ENCODE measurements around the gene PLA2G2F. TPM values are rescaled to one million over a fixed set of nuclear protein-coding genes. Genes with fewer than 3 reads are reported as not detected.
A peak's percentile ranks its signal among the peaks of the same experiment; 100 is the strongest.

Gene PLA2G2F
- total RNA-seq, 2 experiments from 2014 or later = not detected

- Mint-ChIP-seq H3K4me1 (ENCODE audit: low read depth) (peaks cover 28% of the 10 kb centered on the region), H3K9me3 (peaks cover 12% of the 10 kb centered on the region), H3K27ac (no peak overlapping the region), H3K36me3 (ENCODE audit: low read depth) (peaks cover 2% of the 10 kb centered on the region), H3K4me3 (no peak overlapping the region), H3K27me3 (ENCODE audit: low read depth) (no peaks in the 10 kb centered on the region)
- intact Hi-C loops (cut with micrococcal nuclease) = loop anchor here (10.0 kb wide), 2 partner anchors 718 to 1112 kb away; partner anchors contain the start of gene ECE1
- CTCF ChIA-PET = interaction anchor here (0.9 to 1.2 kb wide), 2 partner anchors 13 to 31 kb away, joined by 4 to 5 read pairs; no protein-coding TSS in a partner anchor
- DNase-seq = no peak
Measured at GRCh38 chr1:20183035-20183434, 43.9 kb downstream of the PLA2G2F start.

GRCh38 chr1:20183616-20184271 lies 44.6 kb downstream of the PLA2G2F start:
- Mint-ChIP-seq H3K27ac (no peak overlapping the region), H3K27me3 (ENCODE audit: low read depth) (no peaks in the 10 kb centered on the region), H3K9me3 (peaks cover 12% of the 10 kb centered on the region), H3K4me3 (no peak overlapping the region), H3K36me3 (ENCODE audit: low read depth) (peaks cover 2% of the 10 kb centered on the region), H3K4me1 (ENCODE audit: low read depth) (peaks cover 36% of the 10 kb centered on the region)
- intact Hi-C loops (cut with micrococcal nuclease) = loop anchor here (2.0 to 10.0 kb wide), 3 partner anchors 473 to 1111 kb away; partner anchors contain the start of gene ECE1
- no peak for DNase-seq
- CTCF ChIA-PET = interaction anchor here (0.6 to 1.2 kb wide), 2 partner anchors 12 to 33 kb away, joined by 3 to 5 read pairs; no protein-coding TSS in a partner anchor

- H3K4me1 Mint-ChIP-seq (ENCODE audit: low read depth) = peaks cover 41% of the 10 kb centered on the region
- peak overlapping the region; percentile 63 for H3K27ac Mint-ChIP-seq
- CTCF ChIA-PET = interaction anchor here (0.6 kb wide), 1 partner anchor 34 kb away, joined by 3 read pairs; no protein-coding TSS in a partner anchor
- intact Hi-C loops (cut with micrococcal nuclease) = loop anchor here (2.0 to 10.0 kb wide), 3 partner anchors 474 to 1110 kb away; partner anchors contain the start of gene ECE1
- DNase-seq = no peak
- H3K4me3 Mint-ChIP-seq = no peak overlapping the region
- H3K36me3 Mint-ChIP-seq (ENCODE audit: low read depth) = peaks cover 2% of the 10 kb centered on the region
- no peaks in the 10 kb centered on the region for H3K27me3 Mint-ChIP-seq (ENCODE audit: low read depth)
- peaks cover 8% of the 10 kb centered on the region for H3K9me3 Mint-ChIP-seq
Measured at GRCh38 chr1:20184481-20184900, 45.4 kb downstream of the PLA2G2F start.

GRCh38 chr1:20184997-20185833 lies 46.1 kb downstream of the PLA2G2F start:
- intact Hi-C loops (cut with micrococcal nuclease) = loop anchor here (1.0 to 10.0 kb wide), 6 partner anchors 64 to 1110 kb away; partner anchors contain the start of genes ECE1 and TMCO4

GRCh38 chr1:20185834-20186782 lies 47.0 kb downstream of the PLA2G2F start, which contains the start of the genes PLA2G2C and UBXN10:
PLA2G2C (minus strand) TSS chr1:20186518; CDS start chr1:20177363, 9,155 bp downstream.
UBXN10 (plus strand) TSS chr1:20186096; CDS start chr1:20190562, 4,466 bp downstream.
- peak; percentile 94 for DNase-seq
- Mint-ChIP-seq H3K27me3 (ENCODE audit: low read depth) (no peaks in the 10 kb centered on the region), H3K27ac (peak within 1 kb of the TSS; percentile 82), H3K4me3 (peak within 1 kb of the TSS; percentile 62), H3K36me3 (ENCODE audit: low read depth) (peaks cover 2% of the 10 kb centered on the region), H3K4me1 (ENCODE audit: low read depth) (peaks cover 41% of the 10 kb centered on the region), H3K9me3 (no peaks in the 10 kb centered on the region)
- CTCF ChIA-PET = interaction anchor here (0.6 to 2.3 kb wide), 2 partner anchors 13 to 21 kb away, joined by 4 to 7 read pairs; no protein-coding TSS in a partner anchor
- intact Hi-C loops (cut with micrococcal nuclease) = loop anchor here (1.0 to 10.0 kb wide), 7 partner anchors 9 to 1109 kb away; partner anchors contain the start of genes ECE1 and TMCO4

More at GRCh38 chr1:20184997-20185833, 46.1 kb downstream of the PLA2G2F start:
- peak overlapping the region; percentile 62 for H3K4me3 Mint-ChIP-seq
- peaks cover under 1% of the 10 kb centered on the region for H3K9me3 Mint-ChIP-seq
- peak; percentile 83 for DNase-seq
- peaks cover 2% of the 10 kb centered on the region for H3K36me3 Mint-ChIP-seq (ENCODE audit: low read depth)
- CTCF ChIA-PET = no interaction called here
- H3K27ac Mint-ChIP-seq = peak overlapping the region; percentile 76
- H3K4me1 Mint-ChIP-seq (ENCODE audit: low read depth) = peaks cover 41% of the 10 kb centered on the region
- no peaks in the 10 kb centered on the region for H3K27me3 Mint-ChIP-seq (ENCODE audit: low read depth)

- DNase-seq = peak; percentile 50
- Mint-ChIP-seq H3K27me3 (ENCODE audit: low read depth) (no peaks in the 10 kb centered on the region), H3K36me3 (ENCODE audit: low read depth) (peaks cover 2% of the 10 kb centered on the region), H3K9me3 (no peaks in the 10 kb centered on the region), H3K4me3 (peak overlapping the region; percentile 62), H3K4me1 (ENCODE audit: low read depth) (peaks cover 41% of the 10 kb centered on the region), H3K27ac (peak overlapping the region; percentile 82)
- CTCF ChIA-PET = interaction anchor here (0.6 to 2.3 kb wide), 5 partner anchors 9 to 35 kb away, joined by 4 to 9 read pairs (median 6); no protein-coding TSS in a partner anchor
- intact Hi-C loops (cut with micrococcal nuclease) = loop anchor here (1.0 to 10.0 kb wide), 5 partner anchors 16 to 1108 kb away; partner anchors contain the start of genes ECE1 and TMCO4
Measured at GRCh38 chr1:20187103-20187812, 48.1 kb downstream of the PLA2G2F start.

GRCh38 chr1:20187813-20188454 lies 48.8 kb downstream of the PLA2G2F start:
- Mint-ChIP-seq H3K27me3 (ENCODE audit: low read depth) (no peaks in the 10 kb centered on the region), H3K4me3 (no peak overlapping the region), H3K36me3 (ENCODE audit: low read depth) (peaks cover 2% of the 10 kb centered on the region), H3K27ac (no peak overlapping the region), H3K4me1 (ENCODE audit: low read depth) (peaks cover 41% of the 10 kb centered on the region), H3K9me3 (no peaks in the 10 kb centered on the region)
- intact Hi-C loops (cut with micrococcal nuclease) = loop anchor here (1.0 to 10.0 kb wide), 5 partner anchors 17 to 1107 kb away; partner anchors contain the start of genes ECE1 and TMCO4
- DNase-seq = no peak
- CTCF ChIA-PET = interaction anchor here (0.5 to 2.3 kb wide), 6 partner anchors 8 to 1588 kb away, joined by 3 to 9 read pairs (median 5); no protein-coding TSS in a partner anchor

- Mint-ChIP-seq H3K36me3 (ENCODE audit: low read depth) (peaks cover 2% of the 10 kb centered on the region), H3K4me3 (no peak overlapping the region), H3K9me3 (no peaks in the 10 kb centered on the region), H3K27me3 (ENCODE audit: low read depth) (no peaks in the 10 kb centered on the region), H3K4me1 (ENCODE audit: low read depth) (peaks cover 41% of the 10 kb centered on the region), H3K27ac (no peak overlapping the region)
- intact Hi-C loops (cut with micrococcal nuclease) = loop anchor here (5.0 to 10.0 kb wide), 4 partner anchors 391 to 1106 kb away; partner anchors contain the start of genes ECE1 and TMCO4
- no peak for DNase-seq
- CTCF ChIA-PET = interaction anchor here (0.5 to 2.1 kb wide), 5 partner anchors 9 to 1588 kb away, joined by 3 to 6 read pairs (median 3); no protein-coding TSS in a partner anchor
Measured at GRCh38 chr1:20188455-20188817, 49.3 kb downstream of the PLA2G2F start.

- Mint-ChIP-seq H3K36me3 (ENCODE audit: low read depth) (no peaks in the 10 kb centered on the region), H3K4me1 (ENCODE audit: low read depth) (peaks cover 37% of the 10 kb centered on the region), H3K9me3 (no peaks in the 10 kb centered on the region), H3K27me3 (ENCODE audit: low read depth) (no peaks in the 10 kb centered on the region), H3K27ac (no peak overlapping the region), H3K4me3 (no peak overlapping the region)
- CTCF ChIA-PET = interaction anchor here (1.4 kb wide), 1 partner anchor 23 kb away, joined by 9 read pairs; no protein-coding TSS in a partner anchor
- intact Hi-C loops (cut with micrococcal nuclease) = loop anchor here (5.0 to 10.0 kb wide), 4 partner anchors 392 to 1105 kb away; partner anchors contain the start of genes ECE1 and TMCO4
- no peak for DNase-seq
Measured at GRCh38 chr1:20189664-20190063, 50.5 kb downstream of the PLA2G2F start.

Measured in activated naive CD4-positive, alpha-beta T cell treated with anti-CD3 and anti-CD28 coated beads for 36 hours (primary cell).